Osteocyte (in vitro differentiated cells): ENCODE data around the gene NALCN. TPM values are rescaled to one million over a fixed set of nuclear protein-coding genes. Genes with fewer than 3 reads are reported as not detected.

Source experiments
- DNase-seq: peaks from one replicate; pipeline ENCODE4 v3.0.0; 2021; ENCODE audit warnings: mixed read lengths; ENCODE audit not compliant: unreplicated experiment; ENCODE audit errors: extremely low spot score
- H3K27ac Mint-ChIP-seq: one replicate; pipeline ENCODE4 v1.8.0; 2021; ENCODE audit warnings: mild to moderate bottlenecking, mixed read lengths; ENCODE audit not compliant: unreplicated experiment
- H3K27me3 Mint-ChIP-seq: one replicate; pipeline ENCODE4 v1.8.0; 2021; ENCODE audit warnings: mixed read lengths; ENCODE audit not compliant: unreplicated experiment
- H3K36me3 Mint-ChIP-seq: one replicate; pipeline ENCODE4 v1.8.0; 2021; ENCODE audit warnings: mixed read lengths; ENCODE audit not compliant: unreplicated experiment
- H3K4me1 Mint-ChIP-seq: one replicate; pipeline ENCODE4 v1.8.0; 2021; ENCODE audit warnings: mixed read lengths; ENCODE audit not compliant: unreplicated experiment
- H3K4me3 Mint-ChIP-seq: one replicate; pipeline ENCODE4 v1.8.0; 2021; ENCODE audit warnings: mild to moderate bottlenecking, moderate library complexity, mixed read lengths; ENCODE audit not compliant: unreplicated experiment
- H3K9me3 Mint-ChIP-seq: one replicate; pipeline ENCODE4 v1.8.0; 2021; ENCODE audit warnings: mixed read lengths; ENCODE audit not compliant: unreplicated experiment
- CTCF ChIP-seq: fragments of 200-600 bp; sonication (generic); IDR thresholded peaks from 2 replicates; pipeline ENCODE4 v1.5.0; 2021; ENCODE audit warnings: antibody characterized with exemption, mild to moderate bottlenecking, moderate library complexity
- total RNA-seq: library from RNA; stranded (reverse); gene quantifications from 2 replicates; pipeline ENCODE4 v1.2.1, GENCODE V29; 2021

The NALCN gene
- total RNA-seq, 1 donor from 2014 or later, result 58.8 TPM

GRCh38 chr13:101300531-101300930 lies 115.8 kb downstream of the NALCN start:
- H3K4me1 Mint-ChIP-seq, result peaks cover 26% of the 10 kb centered on the region
- H3K27ac Mint-ChIP-seq, result peak overlapping the region; percentile 47
- no peak for TF ChIP-seq CTCF
- peaks cover 30% of the 10 kb centered on the region for H3K36me3 Mint-ChIP-seq
- DNase-seq, result no peak
- H3K9me3 Mint-ChIP-seq, result peaks cover 11% of the 10 kb centered on the region
- H3K27me3 Mint-ChIP-seq, result no peaks in the 10 kb centered on the region
- H3K4me3 Mint-ChIP-seq, result no peak overlapping the region

GRCh38 chr13:101298517-101298916 lies 117.8 kb downstream of the NALCN start:
- TF ChIP-seq CTCF, result no peak
- H3K9me3 Mint-ChIP-seq, result peaks cover 19% of the 10 kb centered on the region
- no peak for DNase-seq
- no peak overlapping the region for H3K4me3 Mint-ChIP-seq
- H3K36me3 Mint-ChIP-seq, result peaks cover 45% of the 10 kb centered on the region
- H3K4me1 Mint-ChIP-seq, result peaks cover 18% of the 10 kb centered on the region
- H3K27ac Mint-ChIP-seq, result no peak overlapping the region
- H3K27me3 Mint-ChIP-seq, result no peaks in the 10 kb centered on the region

- no peak for TF ChIP-seq CTCF
- H3K4me3 Mint-ChIP-seq, result no peak overlapping the region
- no peaks in the 10 kb centered on the region for H3K27me3 Mint-ChIP-seq
- peaks cover 44% of the 10 kb centered on the region for H3K36me3 Mint-ChIP-seq
- peaks cover 19% of the 10 kb centered on the region for H3K9me3 Mint-ChIP-seq
- H3K27ac Mint-ChIP-seq, result no peak overlapping the region
- no peak for DNase-seq
- H3K4me1 Mint-ChIP-seq, result peaks cover 12% of the 10 kb centered on the region
These were observed 118.5 kb downstream of the NALCN start for GRCh38 chr13:101297794-101298193.

- H3K27ac Mint-ChIP-seq, result no peak overlapping the region
- H3K36me3 Mint-ChIP-seq, result peaks cover 64% of the 10 kb centered on the region
- DNase-seq, result no peak
- H3K4me3 Mint-ChIP-seq, result no peak overlapping the region
- peaks cover 19% of the 10 kb centered on the region for H3K9me3 Mint-ChIP-seq
- no peak for TF ChIP-seq CTCF
- peaks cover 16% of the 10 kb centered on the region for H3K4me1 Mint-ChIP-seq
- no peaks in the 10 kb centered on the region for H3K27me3 Mint-ChIP-seq
These were observed 123.6 kb downstream of the NALCN start for GRCh38 chr13:101292711-101293110.

GRCh38 chr13:101291646-101292515 lies 124.4 kb downstream of the NALCN start:
- H3K9me3 Mint-ChIP-seq, result peaks cover 19% of the 10 kb centered on the region
- TF ChIP-seq CTCF, result no peak
- H3K4me3 Mint-ChIP-seq, result no peak overlapping the region
- peaks cover 16% of the 10 kb centered on the region for H3K4me1 Mint-ChIP-seq
- DNase-seq, result no peak
- peaks cover 60% of the 10 kb centered on the region for H3K36me3 Mint-ChIP-seq
- H3K27me3 Mint-ChIP-seq, result no peaks in the 10 kb centered on the region
- no peak overlapping the region for H3K27ac Mint-ChIP-seq
